ENCODE data around the gene BLOC1S5. TPM values are rescaled to one million over a fixed set of nuclear protein-coding genes. Genes with fewer than 3 reads are reported as not detected.
"Not testable (repeated sequence)": the region's sequence is repeated elsewhere in the genome, so short reads cannot be mapped to it uniquely, and the experiment has no call there.

BLOC1S5 gene
- total and polyA plus RNA-seq, 4 experiments from 2014 or later = 23.0 to 36.3 (median 26.1) TPM

GRCh38 chr6:8045769-8046168 lies 18.4 kb downstream of the BLOC1S5 start:
- H3K27me3 ChIP-seq (ENCODE audit: insufficient read depth, low read length); CTCF ChIA-PET (ENCODE audit: partially characterized antibody); H3K27ac Mint-ChIP-seq; H3K4me1 ChIP-seq (ENCODE audit: insufficient read depth, low read length); intact Hi-C loops (cut with micrococcal nuclease); H3K4me1 Mint-ChIP-seq; H3K27ac ChIP-seq (ENCODE audit: low read depth, low read length); H3K36me3 ChIP-seq (ENCODE audit: insufficient read depth, low read length); POLR2A ChIA-PET (ENCODE audit: partially characterized antibody); H3K4me3 ChIP-seq (ENCODE audit: low read length in 2 of 2); H3K27me3 Mint-ChIP-seq; DNase-seq; H3K9me3 ChIP-seq (ENCODE audit: control insufficient read depth in 1 of 2, low read length in 2 of 2): not testable (repeated sequence)
- Mint-ChIP-seq H3K9me3 (peaks cover 0 to 16% (median 3%) of the 10 kb centered on the region in 8 donors), H3K4me3 (peak overlapping the region in 1 of 8 donors; percentile 60), H3K36me3 (peaks cover 24 to 74% of the 10 kb centered on the region in 2 donors)

GRCh38 chr6:8043221-8043620 lies 21.0 kb downstream of the BLOC1S5 start:
- peaks cover 4% of the 10 kb centered on the region for H3K36me3 ChIP-seq (ENCODE audit: insufficient read depth, low read length)
- no peak overlapping the region for H3K27ac Mint-ChIP-seq
- CTCF ChIA-PET (ENCODE audit: partially characterized antibody) = no interaction called here

GRCh38 chr6:8041913-8042583 lies 22.1 kb downstream of the BLOC1S5 start:
- ChIA-PET POLR2A (ENCODE audit: partially characterized antibody) (no interaction called here), CTCF (ENCODE audit: partially characterized antibody) (no interaction called here)
- intact Hi-C loops (cut with micrococcal nuclease) = no loop called here
- no peak overlapping the region for H3K27ac ChIP-seq (ENCODE audit: low read depth, low read length)
- no peak overlapping the region for H3K4me3 Mint-ChIP-seq
- peaks cover 39 to 72% of the 10 kb centered on the region in 2 donors for H3K36me3 Mint-ChIP-seq
- no peak overlapping the region for H3K27ac Mint-ChIP-seq
- peaks cover 8 to 21% (median 14%) of the 10 kb centered on the region in 4 donors for H3K4me1 Mint-ChIP-seq
- H3K27me3 ChIP-seq (ENCODE audit: insufficient read depth, low read length) = no peaks in the 10 kb centered on the region
- peaks cover 0 to 16% (median 3%) of the 10 kb centered on the region in 8 donors for H3K9me3 Mint-ChIP-seq
- no peaks in the 10 kb centered on the region for H3K9me3 ChIP-seq (ENCODE audit: control insufficient read depth in 1 of 2, low read length in 2 of 2)
- H3K4me1 ChIP-seq (ENCODE audit: insufficient read depth, low read length) = peaks cover 6% of the 10 kb centered on the region
- H3K36me3 ChIP-seq (ENCODE audit: insufficient read depth, low read length) = no peaks in the 10 kb centered on the region
- H3K27me3 Mint-ChIP-seq = no peaks in the 10 kb centered on the region
- H3K4me3 ChIP-seq (ENCODE audit: low read length in 2 of 2) = no peak overlapping the region
- no peak for DNase-seq

More at GRCh38 chr6:8043221-8043620, 21.0 kb downstream of the BLOC1S5 start:
- POLR2A ChIA-PET (ENCODE audit: partially characterized antibody) = no interaction called here
- Mint-ChIP-seq H3K4me3 (no peak overlapping the region), H3K4me1 (peaks cover 0 to 10% (median 4%) of the 10 kb centered on the region in 4 donors), H3K9me3 (peaks cover 0 to 16% (median 4%) of the 10 kb centered on the region in 8 donors), H3K27me3 (no peaks in the 10 kb centered on the region), H3K36me3 (peaks cover 30 to 77% of the 10 kb centered on the region in 2 donors)
- Histone ChIP-seq H3K27ac (ENCODE audit: low read depth, low read length) (no peak overlapping the region), H3K27me3 (ENCODE audit: insufficient read depth, low read length) (no peaks in the 10 kb centered on the region), H3K4me3 (ENCODE audit: low read length in 2 of 2) (no peak overlapping the region), H3K4me1 (ENCODE audit: insufficient read depth, low read length) (no peaks in the 10 kb centered on the region), H3K9me3 (ENCODE audit: control insufficient read depth in 1 of 2, low read length in 2 of 2) (no peaks in the 10 kb centered on the region)
- DNase-seq = no peak
- intact Hi-C loops (cut with micrococcal nuclease) = no loop called here

GRCh38 chr6:8034107-8034506 lies 30.1 kb downstream of the BLOC1S5 start:
- Mint-ChIP-seq H3K4me1 (peaks cover 40 to 71% (median 61%) of the 10 kb centered on the region in 4 donors), H3K36me3 (peaks cover 48 to 66% of the 10 kb centered on the region in 2 donors)
- CTCF ChIA-PET (ENCODE audit: partially characterized antibody); H3K4me3 Mint-ChIP-seq; H3K27ac ChIP-seq (ENCODE audit: low read depth, low read length); intact Hi-C loops (cut with micrococcal nuclease); H3K27me3 ChIP-seq (ENCODE audit: insufficient read depth, low read length); H3K36me3 ChIP-seq (ENCODE audit: insufficient read depth, low read length); H3K4me3 ChIP-seq (ENCODE audit: low read length in 2 of 2); H3K27me3 Mint-ChIP-seq; DNase-seq; H3K4me1 ChIP-seq (ENCODE audit: insufficient read depth, low read length); H3K9me3 ChIP-seq (ENCODE audit: control insufficient read depth in 1 of 2, low read length in 2 of 2); POLR2A ChIA-PET (ENCODE audit: partially characterized antibody); H3K9me3 Mint-ChIP-seq; H3K27ac Mint-ChIP-seq: not testable (repeated sequence)

- Mint-ChIP-seq H3K36me3 (peaks cover 44 to 51% of the 10 kb centered on the region in 2 donors), H3K4me3 (no peak overlapping the region), H3K27ac (peak overlapping the region in 1 of 7 donors; percentile 73), H3K27me3 (no peaks in the 10 kb centered on the region), H3K9me3 (peaks cover 0 to 9% (median 1%) of the 10 kb centered on the region in 8 donors), H3K4me1 (peaks cover 30 to 47% (median 42%) of the 10 kb centered on the region in 4 donors)
- H3K27me3 ChIP-seq (ENCODE audit: insufficient read depth, low read length) = no peaks in the 10 kb centered on the region
- H3K27ac ChIP-seq (ENCODE audit: low read depth, low read length) = no peak overlapping the region
- H3K36me3 ChIP-seq (ENCODE audit: insufficient read depth, low read length) = no peaks in the 10 kb centered on the region
- no peaks in the 10 kb centered on the region for H3K4me1 ChIP-seq (ENCODE audit: insufficient read depth, low read length)
- POLR2A ChIA-PET (ENCODE audit: partially characterized antibody) = no interaction called here
- intact Hi-C loops (cut with micrococcal nuclease) = no loop called here
- no peaks in the 10 kb centered on the region for H3K9me3 ChIP-seq (ENCODE audit: control insufficient read depth in 1 of 2, low read length in 2 of 2)
- no peak for DNase-seq
- no peak overlapping the region for H3K4me3 ChIP-seq (ENCODE audit: low read length in 2 of 2)
- CTCF ChIA-PET (ENCODE audit: partially characterized antibody) = interaction anchor here (0.9 kb wide), 1 partner anchor 58 kb away, joined by 4 read pairs; no protein-coding TSS in a partner anchor
Measured at GRCh38 chr6:8030920-8031319, 33.3 kb downstream of the BLOC1S5 start.

- no peak overlapping the region for H3K27ac ChIP-seq (ENCODE audit: low read depth, low read length)
- H3K36me3 Mint-ChIP-seq = peaks cover 45 to 49% of the 10 kb centered on the region in 2 donors
- no peak overlapping the region for H3K4me3 ChIP-seq (ENCODE audit: low read length in 2 of 2)
- peaks cover 0 to 9% (median 1%) of the 10 kb centered on the region in 8 donors for H3K9me3 Mint-ChIP-seq
- H3K4me1 Mint-ChIP-seq = peaks cover 24 to 40% (median 33%) of the 10 kb centered on the region in 4 donors
- H3K27me3 ChIP-seq (ENCODE audit: insufficient read depth, low read length) = no peaks in the 10 kb centered on the region
- no peaks in the 10 kb centered on the region for H3K36me3 ChIP-seq (ENCODE audit: insufficient read depth, low read length)
- H3K27me3 Mint-ChIP-seq = no peaks in the 10 kb centered on the region
- no peak for DNase-seq
- peak overlapping the region in 4 of 7 donors; percentile 18 to 68 (median 22) for H3K27ac Mint-ChIP-seq
- ChIA-PET CTCF (ENCODE audit: partially characterized antibody) (no interaction called here), POLR2A (ENCODE audit: partially characterized antibody) (no interaction called here)
- intact Hi-C loops (cut with micrococcal nuclease) = no loop called here
- H3K4me3 Mint-ChIP-seq = no peak overlapping the region
- no peaks in the 10 kb centered on the region for H3K9me3 ChIP-seq (ENCODE audit: control insufficient read depth in 1 of 2, low read length in 2 of 2)
- no peaks in the 10 kb centered on the region for H3K4me1 ChIP-seq (ENCODE audit: insufficient read depth, low read length)
Measured at GRCh38 chr6:8029243-8029870, 34.8 kb downstream of the BLOC1S5 start.

GRCh38 chr6:8027965-8028651 lies 36.1 kb downstream of the BLOC1S5 start:
- peak overlapping the region in 1 of 7 donors; percentile 7 for H3K27ac Mint-ChIP-seq
- peaks cover 0 to 3% (median 0%) of the 10 kb centered on the region in 8 donors for H3K9me3 Mint-ChIP-seq
- H3K4me3 Mint-ChIP-seq = no peak overlapping the region
- peaks cover 45 to 46% of the 10 kb centered on the region in 2 donors for H3K36me3 Mint-ChIP-seq
- no peak overlapping the region for H3K4me3 ChIP-seq (ENCODE audit: low read length in 2 of 2)
- H3K9me3 ChIP-seq (ENCODE audit: control insufficient read depth in 1 of 2, low read length in 2 of 2) = no peaks in the 10 kb centered on the region
- intact Hi-C loops (cut with micrococcal nuclease) = no loop called here
- H3K4me1 Mint-ChIP-seq = peaks cover 22 to 35% (median 31%) of the 10 kb centered on the region in 4 donors
- H3K27me3 ChIP-seq (ENCODE audit: insufficient read depth, low read length) = no peaks in the 10 kb centered on the region
- POLR2A ChIA-PET (ENCODE audit: partially characterized antibody) = no interaction called here
- no peak overlapping the region for H3K27ac ChIP-seq (ENCODE audit: low read depth, low read length)
- DNase-seq = no peak
- no peaks in the 10 kb centered on the region for H3K36me3 ChIP-seq (ENCODE audit: insufficient read depth, low read length)
- no peaks in the 10 kb centered on the region for H3K4me1 ChIP-seq (ENCODE audit: insufficient read depth, low read length)
- H3K27me3 Mint-ChIP-seq = no peaks in the 10 kb centered on the region
- CTCF ChIA-PET (ENCODE audit: partially characterized antibody) = no interaction called here

Data from CD4-positive, alpha-beta memory T cell (primary cell).